CD14-positive monocyte (primary cell): ENCODE data around the gene NSUN7. TPM values are rescaled to one million over a fixed set of nuclear protein-coding genes. Genes with fewer than 3 reads are reported as not detected.

Source experiments
- DNase-seq, 3 donors: peaks; one replicate each; pipeline ENCODE4 v3.0.0-alpha.2; 2011 to 2022
- H2AFZ ChIP-seq: 2 replicates; pipeline ENCODE4 v1.6.0; 2012; ENCODE audit warnings: mild to moderate bottlenecking, low read depth, low read length, inconsistent platforms; ENCODE audit not compliant: insufficient read depth, poor library complexity, severe bottlenecking
- H3K27ac ChIP-seq, 2 donors: 1 replicate in 1 of 2; 2 replicates in 1 of 2; pipeline ENCODE4 v1.5.1; 2012 to 2013; ENCODE audit warnings: low read length in 2 of 2, control low read depth in 1 of 2, inconsistent platforms in 1 of 2, low read depth in 1 of 2, mild to moderate bottlenecking in 1 of 2
- H3K27me3 ChIP-seq, 2 donors: one replicate each; pipeline versions ENCODE4 v1.6.0 to v1.6.1; 2011 to 2013; ENCODE audit warnings: low read length in 2 of 2; ENCODE audit not compliant: control insufficient read depth in 2 of 2, insufficient read depth in 2 of 2
- H3K36me3 ChIP-seq, 2 donors: replicated peaks in 1 of 2; 1 replicate in 1 of 2; 2 replicates in 1 of 2; pipeline versions ENCODE4 v1.5.1 to v1.6.1; 2012 to 2013; ENCODE audit warnings: low read length in 2 of 2, control low read depth in 1 of 2, inconsistent platforms in 1 of 2, mild to moderate bottlenecking in 1 of 2; ENCODE audit not compliant: insufficient read depth in 2 of 2, control insufficient read depth in 1 of 2
- H3K4me1 ChIP-seq, 2 donors: 1 replicate in 1 of 2; 2 replicates in 1 of 2; pipeline versions ENCODE4 v1.5.1 to v1.6.1; 2012 to 2013; ENCODE audit warnings: low read length in 2 of 2, control low read depth in 1 of 2, inconsistent platforms in 1 of 2, mild to moderate bottlenecking in 1 of 2, moderate library complexity in 1 of 2; ENCODE audit not compliant: insufficient read depth in 2 of 2, control insufficient read depth in 1 of 2
- H3K4me2 ChIP-seq: replicated peaks from 2 replicates; pipeline ENCODE3; 2012; ENCODE audit warnings: low read length, moderate library complexity, mild to moderate bottlenecking; ENCODE audit not compliant: poor library complexity, severe bottlenecking; ENCODE audit errors: extremely low read depth
- H3K4me3 ChIP-seq, 3 experiments: fragments of 200-600 bp in 1 of 3; sonication (generic) in 1 of 3; replicated peaks in 1 of 3; 1 replicate in 2 of 3; 2 replicates in 1 of 3; pipeline ENCODE4 v1.5.1; 2011 to 2013; ENCODE audit warnings: low read length in 3 of 3, mild to moderate bottlenecking in 3 of 3, control low read depth in 2 of 3, low read depth in 2 of 3, inconsistent platforms in 1 of 3, moderate library complexity in 1 of 3
- H3K79me2 ChIP-seq: 2 replicates; pipeline ENCODE4 v1.6.0; 2012; ENCODE audit warnings: mild to moderate bottlenecking, control low read depth, inconsistent platforms, low read length, moderate library complexity; ENCODE audit not compliant: insufficient read depth
- H3K9ac ChIP-seq: 2 replicates; pipeline ENCODE4 v1.6.0; 2017; ENCODE audit warnings: low read length, mild to moderate bottlenecking; ENCODE audit not compliant: insufficient read depth, poor library complexity, severe bottlenecking
- H3K9me3 ChIP-seq, 2 donors: replicated peaks in 1 of 2; 1 replicate in 1 of 2; 2 replicates in 1 of 2; pipeline versions ENCODE4 v1.5.1 to v1.6.1; 2012 to 2013; ENCODE audit warnings: low read length in 2 of 2, control low read depth in 1 of 2; ENCODE audit not compliant: control insufficient read depth in 1 of 2, insufficient read depth in 1 of 2
- H4K20me1 ChIP-seq: 2 replicates; pipeline ENCODE4 v1.6.0; 2012; ENCODE audit warnings: mild to moderate bottlenecking, low read length, control low read depth, moderate library complexity; ENCODE audit not compliant: insufficient read depth
- H3K27ac Mint-ChIP-seq, 7 donors: one replicate each; pipeline ENCODE4 v1.8.0; 2020; ENCODE audit warnings: mild to moderate bottlenecking in 7 of 7, mixed read lengths in 7 of 7, moderate library complexity in 6 of 7, inconsistent platforms in 2 of 7
- H3K27me3 Mint-ChIP-seq, 3 donors: one replicate each; pipeline ENCODE4 v1.8.0; 2021 to 2022; ENCODE audit warnings: low read depth in 3 of 3, mild to moderate bottlenecking in 3 of 3, mixed read lengths in 3 of 3, moderate library complexity in 3 of 3, inconsistent platforms in 1 of 3
- H3K36me3 Mint-ChIP-seq, 2 donors: one replicate each; pipeline ENCODE4 v1.8.0; 2020; ENCODE audit warnings: mixed read lengths in 2 of 2, inconsistent platforms in 1 of 2, mild to moderate bottlenecking in 1 of 2
- H3K4me1 Mint-ChIP-seq: one replicate; pipeline ENCODE4 v1.8.0; 2020; ENCODE audit warnings: mild to moderate bottlenecking, mixed read lengths
- H3K4me3 Mint-ChIP-seq, 2 donors: one replicate each; pipeline ENCODE4 v1.8.0; 2020; ENCODE audit warnings: mild to moderate bottlenecking in 2 of 2, mixed read lengths in 2 of 2, moderate library complexity in 1 of 2
- H3K9me3 Mint-ChIP-seq, 7 donors: one replicate each; pipeline ENCODE4 v1.8.0; 2020 to 2022; ENCODE audit warnings: mixed read lengths in 7 of 7, mild to moderate bottlenecking in 6 of 7, moderate library complexity in 6 of 7, inconsistent platforms in 2 of 7
- WGBS: methylation state at CpG from one replicate; pipeline ENCODE4 v1.1.5; 2013; ENCODE audit warnings: missing lambda C conversion rate; ENCODE audit not compliant: insufficient coverage; 5-methylcytosine and 5-hydroxymethylcytosine counted together
- intact Hi-C, 2 donors: fragments of 100-400 bp; cut with micrococcal nuclease; formaldehyde crosslinking; loops; one replicate each; pipeline versions ENCODE4 v1.15.0 to v1.15.1; 2023
- polyA plus RNA-seq, 3 donors: library from polyadenylated mRNA; depleted of rRNA in 1 of 3; unstranded in 2 of 3; stranded (reverse) in 1 of 3; fragments of 300-500 nt in 2 of 3; fragments of >200 nt in 1 of 3; fragmentation: Illumina TruSeq in 2 of 3; gene quantifications; 1 replicate in 2 of 3; 2 replicates in 1 of 3; pipeline ENCODE4 v1.2.3, GENCODE V29; 2012 to 2021
- TF ChIP-seq, protein P1 (sequence below): fragments of 200-600 bp; IDR thresholded peaks from one replicate; pipeline ENCODE4 v1.8.0; 2022; ENCODE audit warnings: antibody characterized with exemption, mild to moderate bottlenecking

The NSUN7 gene
- polyA plus RNA-seq, 3 donors: 0.21 to 0.62 (median 0.57) TPM

DNA sequence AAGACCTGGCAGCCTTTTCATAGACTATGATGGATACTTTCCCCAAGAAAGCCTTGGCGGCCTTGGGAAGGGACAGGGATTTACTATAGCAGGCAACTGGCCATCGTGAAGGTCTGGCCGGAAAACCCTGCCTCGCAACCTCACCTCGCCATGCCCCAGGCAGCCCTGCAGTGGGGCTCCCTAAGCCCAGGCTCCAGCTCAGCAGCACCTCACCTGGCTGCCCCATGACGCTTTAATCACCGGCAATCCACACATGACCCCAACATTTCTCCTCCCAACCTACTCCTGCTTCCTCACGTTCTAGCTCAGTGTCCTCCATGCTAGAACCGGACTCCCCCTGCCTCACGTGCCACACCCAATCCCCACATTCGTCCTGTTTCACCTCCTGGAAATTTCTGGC, 82.4 kb downstream of the NSUN7 start:
- Histone ChIP-seq H3K27me3 (no peaks in the 10 kb centered on the region), H3K79me2 (no peaks in the 10 kb centered on the region), H3K4me3 (no peak overlapping the region), H3K9ac (no peak overlapping the region), H3K9me3 (no peaks in the 10 kb centered on the region), H3K27ac (no peak overlapping the region), H3K4me1 (peaks cover 9 to 12% of the 10 kb centered on the region in 2 donors), H3K36me3 (no peaks in the 10 kb centered on the region), H4K20me1 (no peaks in the 10 kb centered on the region), H3K4me2 (no peak overlapping the region), H2AFZ (no peak overlapping the region)
- WGBS: 88% methylated on average over 11 of the region's 11 CpGs
- H3K27me3 Mint-ChIP-seq: peaks cover 0 to 3% (median 2%) of the 10 kb centered on the region in 3 donors
- H3K27ac Mint-ChIP-seq: no peak overlapping the region
- TF ChIP-seq, protein P1, sequence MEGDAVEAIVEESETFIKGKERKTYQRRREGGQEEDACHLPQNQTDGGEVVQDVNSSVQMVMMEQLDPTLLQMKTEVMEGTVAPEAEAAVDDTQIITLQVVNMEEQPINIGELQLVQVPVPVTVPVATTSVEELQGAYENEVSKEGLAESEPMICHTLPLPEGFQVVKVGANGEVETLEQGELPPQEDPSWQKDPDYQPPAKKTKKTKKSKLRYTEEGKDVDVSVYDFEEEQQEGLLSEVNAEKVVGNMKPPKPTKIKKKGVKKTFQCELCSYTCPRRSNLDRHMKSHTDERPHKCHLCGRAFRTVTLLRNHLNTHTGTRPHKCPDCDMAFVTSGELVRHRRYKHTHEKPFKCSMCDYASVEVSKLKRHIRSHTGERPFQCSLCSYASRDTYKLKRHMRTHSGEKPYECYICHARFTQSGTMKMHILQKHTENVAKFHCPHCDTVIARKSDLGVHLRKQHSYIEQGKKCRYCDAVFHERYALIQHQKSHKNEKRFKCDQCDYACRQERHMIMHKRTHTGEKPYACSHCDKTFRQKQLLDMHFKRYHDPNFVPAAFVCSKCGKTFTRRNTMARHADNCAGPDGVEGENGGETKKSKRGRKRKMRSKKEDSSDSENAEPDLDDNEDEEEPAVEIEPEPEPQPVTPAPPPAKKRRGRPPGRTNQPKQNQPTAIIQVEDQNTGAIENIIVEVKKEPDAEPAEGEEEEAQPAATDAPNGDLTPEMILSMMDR: no peak
- peaks cover 0 to 20% of the 10 kb centered on the region in 2 donors for H3K36me3 Mint-ChIP-seq
- intact Hi-C loops: no loop called here
- H3K9me3 Mint-ChIP-seq: peaks cover 0 to 3% (median 0%) of the 10 kb centered on the region in 7 donors
- H3K4me1 Mint-ChIP-seq: peaks cover 14% of the 10 kb centered on the region
- H3K4me3 Mint-ChIP-seq: no peak overlapping the region
- no peak for DNase-seq

- Histone ChIP-seq H3K79me2 (no peaks in the 10 kb centered on the region), H3K4me3 (no peak overlapping the region), H4K20me1 (no peaks in the 10 kb centered on the region), H3K27ac (no peak overlapping the region), H3K4me2 (no peak overlapping the region), H3K9me3 (no peaks in the 10 kb centered on the region), H3K36me3 (no peaks in the 10 kb centered on the region), H3K9ac (no peak overlapping the region), H3K4me1 (peaks cover 9 to 12% of the 10 kb centered on the region in 2 donors), H3K27me3 (no peaks in the 10 kb centered on the region), H2AFZ (no peak overlapping the region)
- no peak overlapping the region for H3K27ac Mint-ChIP-seq
- TF ChIP-seq, protein P1: no peak
- no peak overlapping the region for H3K4me3 Mint-ChIP-seq
- H3K36me3 Mint-ChIP-seq: peaks cover 0 to 12% of the 10 kb centered on the region in 2 donors
- DNase-seq: no peak
- H3K4me1 Mint-ChIP-seq: peaks cover 14% of the 10 kb centered on the region
- whole genome bisulfite sequencing: 93% methylated on average over 10 of the region's 11 CpGs
- H3K9me3 Mint-ChIP-seq: peaks cover 0 to 2% (median 0%) of the 10 kb centered on the region in 7 donors
- intact Hi-C loops: no loop called here
- peaks cover 0 to 3% (median 2%) of the 10 kb centered on the region in 3 donors for H3K27me3 Mint-ChIP-seq
These were observed 83.5 kb downstream of the NSUN7 start for GRCh38 chr4:40833212-40833611.
